HG03066 (cell line): ENCODE results near the gene PNLIPRP1.

ENCODE experiments used
- ATAC-seq: cut with Tn5 transposase; IDR thresholded peaks from one replicate; pipeline ENCODE4 v1.9.1; 2021; ENCODE audit warnings: low read depth; ENCODE audit not compliant: unreplicated experiment

Gene PNLIPRP1

GRCh38 chr10:116629340-116629739 is 38.6 kb downstream of the PNLIPRP1 start:
- no peak for ATAC-seq

DNA sequence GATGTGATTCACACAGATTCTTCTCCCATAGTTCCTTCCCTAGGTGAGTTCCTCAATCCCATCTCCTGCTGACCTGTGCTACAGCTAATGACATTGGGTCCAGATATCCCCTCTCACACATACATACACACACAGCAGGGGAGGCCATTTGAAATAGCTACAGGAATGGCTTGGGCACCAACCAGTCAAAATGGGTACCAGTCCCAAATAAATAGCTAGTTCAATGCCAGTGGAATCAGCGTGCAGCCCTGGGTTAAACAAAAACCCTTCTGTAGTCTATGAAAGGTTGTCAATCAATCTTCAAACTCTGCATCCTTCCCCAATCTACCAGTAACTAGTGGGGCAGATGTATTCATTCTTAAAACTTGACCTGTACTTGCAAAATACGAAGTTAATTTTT is 39.3 kb downstream of the PNLIPRP1 start:
- ATAC-seq, result no peak

DNA sequence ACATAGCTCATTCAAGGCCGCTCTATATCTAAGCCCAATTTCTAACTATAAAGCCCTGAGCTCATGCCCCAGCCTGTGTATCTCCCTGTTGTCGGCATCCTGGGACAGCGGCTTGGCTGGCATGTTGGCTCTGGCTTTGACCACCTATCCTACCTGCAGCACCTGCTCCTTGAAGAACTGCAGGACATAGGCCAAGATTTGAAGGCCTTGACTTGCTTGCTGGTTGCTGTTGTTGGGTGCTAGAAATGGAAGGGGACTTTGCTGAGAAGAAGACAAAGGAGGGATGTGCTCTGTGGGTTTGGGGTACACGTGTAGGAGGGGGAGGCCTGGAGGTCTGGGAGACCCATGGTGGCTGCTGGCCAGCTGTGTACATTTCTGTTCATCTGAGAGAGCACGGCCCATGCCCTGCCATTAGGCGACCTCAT is 41.1 kb downstream of the PNLIPRP1 start:
- no peak for ATAC-seq

GRCh38 chr10:116632596-116633215 is 41.9 kb downstream of the PNLIPRP1 start:
- ATAC-seq, result no peak

GRCh38 chr10:116633216-116633600 is 42.4 kb downstream of the PNLIPRP1 start:
- no peak for ATAC-seq

- no peak for ATAC-seq
Measured at GRCh38 chr10:116634126-116634975, 43.6 kb downstream of the PNLIPRP1 start.

- no peak for ATAC-seq
Measured at GRCh38 chr10:116636385-116636784, 45.6 kb downstream of the PNLIPRP1 start.

- ATAC-seq, result no peak
Measured at GRCh38 chr10:116636976-116637375, 46.2 kb downstream of the PNLIPRP1 start.

- ATAC-seq, result no peak
Measured at GRCh38 chr10:116637830-116638229, 47.1 kb downstream of the PNLIPRP1 start.

- ATAC-seq, result no peak
Measured at GRCh38 chr10:116646502-116646901, 55.7 kb downstream of the PNLIPRP1 start.

DNA sequence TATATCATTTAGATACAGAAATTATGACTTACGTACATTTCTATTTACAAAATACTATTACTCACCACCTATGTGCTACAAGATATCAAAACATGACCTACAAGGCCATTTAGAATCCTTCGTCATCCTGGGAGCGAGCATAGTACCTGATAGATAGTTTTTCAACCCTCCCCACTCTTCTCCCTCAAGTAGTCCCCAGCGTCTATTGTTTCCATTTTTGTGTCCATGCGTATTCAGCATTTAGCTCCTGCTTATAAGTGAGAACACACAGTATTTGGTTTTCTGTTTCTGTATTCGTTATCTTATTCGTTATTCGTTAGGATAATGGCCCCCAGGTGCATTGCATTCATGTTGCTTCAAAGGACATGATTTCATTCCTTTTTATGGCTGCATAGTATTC is 58.1 kb downstream of the PNLIPRP1 start:
- ATAC-seq, result no peak

DNA sequence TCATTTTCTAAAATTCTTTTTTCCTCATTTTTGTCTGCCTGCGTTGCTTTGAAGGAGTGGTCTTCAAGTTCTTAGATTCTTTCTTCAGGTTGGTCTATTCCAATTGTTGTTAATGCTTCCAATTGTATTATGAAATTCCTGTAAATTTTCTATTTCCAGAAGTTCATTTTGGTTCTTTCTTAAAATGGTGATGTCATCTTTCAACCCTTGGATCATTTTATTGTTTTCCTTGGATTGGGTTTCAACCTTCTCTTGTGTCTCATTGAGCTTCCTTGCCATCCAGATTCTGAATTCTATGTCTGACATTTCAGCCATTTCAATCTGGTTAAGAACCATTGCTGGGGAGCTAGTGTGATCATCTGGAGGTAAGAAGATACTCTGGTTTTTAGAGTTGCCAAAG is 63.1 kb downstream of the PNLIPRP1 start:
- no peak for ATAC-seq

DNA sequence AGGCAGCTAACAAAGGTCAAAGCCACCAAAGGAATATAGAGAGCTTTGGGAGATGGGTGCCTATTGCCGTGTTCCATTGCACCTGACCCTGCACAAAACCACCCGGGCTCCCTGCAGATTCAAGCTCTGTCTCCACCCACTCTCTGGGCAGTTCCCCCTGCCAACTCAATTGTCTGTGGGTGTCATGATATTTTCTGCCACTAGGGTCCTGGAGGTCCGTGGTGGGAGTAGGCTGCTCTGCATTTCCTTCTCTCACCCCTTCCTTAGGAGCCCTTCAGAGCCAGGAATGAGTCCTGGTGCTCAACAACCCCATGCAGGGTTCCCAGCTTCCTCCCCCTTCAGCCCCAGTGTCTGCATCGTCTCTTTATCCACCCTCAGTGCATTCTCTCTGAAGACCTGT is 64.1 kb downstream of the PNLIPRP1 start:
- ATAC-seq, result no peak

DNA sequence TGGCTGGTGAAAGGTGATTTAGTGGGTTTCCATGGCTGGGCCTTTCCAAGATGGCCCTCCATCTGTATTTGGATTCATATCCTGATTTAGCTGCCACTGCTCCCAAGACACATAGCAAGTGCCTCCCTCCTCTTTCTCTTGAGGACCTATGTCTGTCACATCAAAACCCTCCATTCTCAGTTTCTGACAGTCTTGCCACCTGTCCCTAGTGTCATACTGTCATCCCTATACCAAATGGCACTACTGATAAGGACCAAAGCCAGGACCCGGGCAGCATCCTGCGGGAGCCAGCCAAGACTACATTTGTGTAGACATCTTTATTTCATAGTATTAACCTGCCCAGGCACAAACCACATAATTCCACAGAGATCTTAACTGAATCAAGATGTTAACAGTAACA is 64.8 kb downstream of the PNLIPRP1 start:
- ATAC-seq, result no peak

DNA sequence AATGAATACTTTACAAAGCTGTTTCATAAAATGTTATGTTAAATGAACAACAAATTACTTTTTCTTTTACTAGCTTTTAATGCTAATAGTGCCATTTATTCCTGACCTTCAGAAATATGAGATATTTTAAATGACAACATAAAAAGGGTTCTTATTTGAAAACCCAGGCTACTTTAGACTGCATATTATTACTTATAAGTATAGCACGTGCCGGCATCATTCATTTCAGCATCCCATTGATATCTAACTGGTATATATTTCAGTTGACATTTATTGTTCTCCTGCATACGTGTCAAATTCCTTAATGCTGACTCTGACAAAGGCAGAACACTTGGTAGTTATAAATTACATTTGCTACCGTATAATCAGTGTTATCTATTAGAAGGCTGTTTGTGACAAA is 65.3 kb downstream of the PNLIPRP1 start:
- ATAC-seq, result no peak

DNA sequence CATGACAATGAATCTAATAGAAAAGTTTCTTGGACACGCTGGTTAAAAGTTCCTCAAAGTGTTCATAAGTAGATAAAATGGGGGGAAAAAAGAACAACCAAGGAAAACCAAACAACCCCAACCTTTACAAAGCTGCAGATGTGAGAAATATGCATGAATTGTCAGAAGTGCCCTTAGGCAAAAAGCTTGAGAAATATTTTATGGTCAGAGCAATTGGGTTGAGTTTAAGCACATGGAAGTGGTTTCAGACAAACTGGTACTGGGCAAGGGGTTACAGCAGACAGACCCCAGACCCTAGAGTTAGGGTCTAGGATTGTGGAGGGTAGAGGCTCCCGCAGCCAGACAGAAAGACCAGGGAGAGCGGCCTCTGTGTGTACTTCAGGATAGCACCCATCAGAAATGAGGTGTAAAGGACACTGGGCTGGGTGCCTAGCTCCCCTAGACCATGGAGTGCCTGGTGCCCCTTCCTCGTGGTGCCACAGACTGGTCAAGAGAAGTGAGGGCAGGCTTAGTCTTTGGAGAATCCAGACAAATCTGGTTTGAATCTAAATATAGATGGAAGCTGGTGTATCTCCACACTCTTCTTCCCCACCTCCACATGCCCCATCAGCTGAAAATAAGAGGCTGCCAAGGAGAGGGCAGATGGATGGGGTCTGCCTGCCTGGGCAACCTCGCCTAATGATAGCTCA is 67.2 kb downstream of the PNLIPRP1 start:
- ATAC-seq, result no peak
